ENCODE data around the gene DET1.
A peak's percentile ranks its signal among the peaks of the same experiment; 100 is the strongest.
"Not testable (repeated sequence)": the region's sequence is repeated elsewhere in the genome, so short reads cannot be mapped to it uniquely, and the experiment has no call there.

DET1 gene

DNA sequence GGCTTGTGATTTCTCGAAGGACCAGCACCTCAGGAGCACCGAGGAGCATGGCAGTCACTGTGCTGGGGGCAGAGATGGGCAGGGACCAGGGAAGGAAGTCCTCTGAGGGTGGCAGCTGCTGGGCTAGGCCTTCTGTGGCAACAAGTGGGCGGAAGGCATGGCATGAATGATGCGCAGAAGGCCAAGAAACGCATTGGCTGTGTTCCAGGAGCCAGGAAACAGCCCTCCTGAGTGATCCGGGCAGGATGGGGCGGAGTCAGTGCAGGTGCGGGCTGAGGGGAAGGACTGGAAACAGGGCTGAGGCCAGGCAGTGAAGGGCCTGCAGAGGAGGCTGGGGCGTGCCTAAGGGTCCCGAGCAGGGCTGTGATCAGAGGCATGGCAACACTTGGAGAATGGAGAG, 55.3 kb downstream of the DET1 start:
- DNase-seq, result no peak

GRCh38 chr15:88490036-88490435, 56.4 kb downstream of the DET1 start:
- no peak for DNase-seq

- no peak for DNase-seq
These were observed 57.2 kb downstream of the DET1 start for GRCh38 chr15:88489321-88489720.

DNA sequence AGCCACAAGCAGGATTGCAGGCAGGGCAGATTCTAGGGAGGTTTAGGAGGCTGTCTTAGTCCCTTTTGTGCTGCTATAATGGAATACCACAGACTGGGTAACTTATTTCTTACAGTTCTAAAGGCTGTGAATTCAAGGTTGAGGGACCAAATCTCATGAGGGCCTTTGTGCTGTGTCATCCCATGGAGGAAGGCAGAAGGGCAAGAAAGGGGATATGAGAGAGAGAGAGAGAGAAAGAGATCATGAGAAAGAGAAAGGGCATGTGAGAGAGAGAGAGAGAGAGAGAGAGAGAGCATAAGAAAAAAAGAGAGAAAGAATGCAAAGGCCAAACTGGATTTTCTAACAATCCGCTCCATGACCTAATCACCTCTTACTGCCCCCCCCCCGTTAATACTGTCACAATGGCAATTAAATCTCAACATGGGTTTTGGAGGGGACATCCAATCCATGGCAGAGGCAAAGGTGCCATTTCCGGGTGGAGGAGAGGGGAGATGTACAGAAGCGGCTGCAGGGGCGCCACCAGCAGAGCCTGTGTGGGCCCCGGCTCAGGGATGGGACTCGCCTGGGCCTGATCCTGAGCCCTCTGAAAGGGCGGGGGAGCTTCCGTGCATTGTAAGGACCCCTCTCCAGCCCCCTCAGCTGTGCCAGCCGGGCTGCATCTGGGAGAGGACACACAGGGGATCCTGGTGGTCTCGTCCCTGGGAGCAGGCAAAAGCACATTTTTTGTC, 58.5 kb downstream of the DET1 start:
- DNase-seq, result no peak

DNA sequence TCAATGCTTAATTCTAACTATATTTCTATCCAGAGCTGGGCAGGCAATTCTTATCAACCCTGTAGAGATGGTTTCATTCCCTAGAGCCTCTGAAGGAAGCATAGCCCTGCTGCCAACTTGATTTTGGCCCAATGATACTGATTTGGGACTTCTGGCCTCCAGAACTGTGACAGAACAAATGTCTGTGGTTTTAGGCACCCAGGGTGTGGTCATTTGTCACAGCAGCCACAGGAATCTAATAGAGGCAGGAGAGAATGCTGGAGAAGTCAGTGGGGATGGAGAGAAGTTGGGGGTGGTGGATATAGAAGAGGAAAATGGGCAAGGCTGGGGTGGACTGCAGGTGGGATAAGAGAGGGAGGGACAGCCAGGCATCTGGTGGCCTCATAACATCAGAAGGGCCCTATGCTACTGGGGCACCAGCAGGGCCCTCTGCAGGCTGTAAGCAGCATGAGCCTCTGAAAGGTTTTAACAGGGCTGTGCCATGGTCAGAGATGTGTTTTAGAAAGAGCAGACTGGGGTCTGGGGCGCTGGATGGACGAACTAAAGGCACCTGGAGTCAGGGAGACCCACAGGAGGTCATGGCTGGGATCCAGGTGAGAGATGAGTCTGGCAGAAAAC, 59.2 kb downstream of the DET1 start:
- no peak for DNase-seq

DNA sequence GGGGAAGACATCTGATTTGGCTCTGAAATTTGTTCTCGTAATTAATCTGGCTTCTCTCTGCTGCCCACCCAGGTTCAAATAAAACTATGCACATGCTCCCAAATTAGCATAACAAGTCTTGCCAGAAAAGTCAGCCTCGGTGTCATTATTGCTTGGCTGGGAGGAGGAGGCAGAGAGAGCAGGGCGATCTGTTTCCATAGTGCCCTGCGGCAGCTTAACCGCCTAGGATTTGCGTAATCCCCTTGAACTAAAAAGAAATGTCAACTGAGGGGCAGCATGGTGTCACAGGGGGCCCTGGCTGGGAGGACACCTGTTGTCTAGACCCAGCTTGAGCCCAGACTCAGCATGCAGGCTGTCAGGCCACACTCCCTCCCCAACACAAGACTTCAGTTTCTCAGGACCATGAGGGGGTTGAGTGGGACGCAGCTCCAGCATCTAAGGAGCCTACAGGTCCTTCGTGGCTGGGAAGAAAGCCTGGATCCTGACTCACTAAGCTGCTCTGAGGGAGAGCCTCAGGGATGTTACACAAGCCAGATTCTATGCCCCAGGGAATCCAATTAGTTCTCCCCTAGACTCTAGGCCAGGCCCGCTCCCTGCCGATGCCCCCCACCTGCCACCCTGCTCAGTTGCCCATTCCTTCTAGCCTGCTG, 61.7 kb downstream of the DET1 start:
- no peak for DNase-seq

- no peak for DNase-seq
These were observed 64.2 kb downstream of the DET1 start for GRCh38 chr15:88482263-88482662.

GRCh38 chr15:88480981-88481380, 65.5 kb downstream of the DET1 start:
- DNase-seq, result no peak

GRCh38 chr15:88479169-88479568, 67.3 kb downstream of the DET1 start:
- peak in 1 of 2 experiments; percentile 14 for DNase-seq

DNA sequence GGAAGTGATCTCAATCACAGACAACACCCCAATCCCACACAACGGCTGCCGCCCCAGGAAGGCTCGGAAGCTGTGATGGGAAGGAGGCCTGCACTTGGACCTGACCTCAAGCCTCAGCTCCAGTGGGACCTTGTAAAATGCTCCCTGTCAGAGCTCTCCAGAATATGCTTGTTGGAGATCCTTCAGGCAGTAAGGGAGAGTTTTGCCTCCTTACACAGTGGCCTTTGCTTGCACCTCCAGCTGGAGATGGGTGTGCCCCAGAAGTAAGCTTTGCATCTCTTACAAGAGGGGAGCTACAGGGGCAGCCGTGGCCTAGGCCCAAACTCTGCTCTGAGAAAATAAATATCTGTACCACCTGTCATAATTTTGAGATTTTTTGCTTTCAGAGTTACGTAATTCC, 68.6 kb downstream of the DET1 start:
- DNase-seq, result no peak

GRCh38 chr15:88477126-88477525, 69.4 kb downstream of the DET1 start:
- DNase-seq, result no peak

DNA sequence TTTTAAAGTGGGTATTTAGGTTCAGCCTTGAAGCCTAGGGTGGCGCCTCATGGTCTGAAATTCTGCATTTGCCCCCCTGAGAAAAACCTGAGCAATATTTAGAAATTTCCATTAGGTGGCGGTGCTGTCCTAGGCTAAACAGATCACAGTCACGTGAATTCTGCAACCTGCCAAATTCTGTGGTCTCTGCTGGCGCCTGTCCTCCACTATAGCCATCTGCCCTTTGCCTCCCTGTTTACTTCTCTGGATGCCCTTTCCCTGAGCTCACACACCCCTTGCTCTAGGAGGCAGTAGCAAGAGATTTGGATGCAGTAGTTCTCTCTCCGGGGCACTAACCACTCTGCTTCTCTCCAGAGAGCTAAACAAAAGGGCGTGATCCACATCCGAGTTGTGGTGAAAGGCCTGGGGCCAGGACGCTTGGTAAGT, 69.8 kb downstream of the DET1 start:
- peak in 1 of 2 experiments; percentile 19 for DNase-seq

DNA sequence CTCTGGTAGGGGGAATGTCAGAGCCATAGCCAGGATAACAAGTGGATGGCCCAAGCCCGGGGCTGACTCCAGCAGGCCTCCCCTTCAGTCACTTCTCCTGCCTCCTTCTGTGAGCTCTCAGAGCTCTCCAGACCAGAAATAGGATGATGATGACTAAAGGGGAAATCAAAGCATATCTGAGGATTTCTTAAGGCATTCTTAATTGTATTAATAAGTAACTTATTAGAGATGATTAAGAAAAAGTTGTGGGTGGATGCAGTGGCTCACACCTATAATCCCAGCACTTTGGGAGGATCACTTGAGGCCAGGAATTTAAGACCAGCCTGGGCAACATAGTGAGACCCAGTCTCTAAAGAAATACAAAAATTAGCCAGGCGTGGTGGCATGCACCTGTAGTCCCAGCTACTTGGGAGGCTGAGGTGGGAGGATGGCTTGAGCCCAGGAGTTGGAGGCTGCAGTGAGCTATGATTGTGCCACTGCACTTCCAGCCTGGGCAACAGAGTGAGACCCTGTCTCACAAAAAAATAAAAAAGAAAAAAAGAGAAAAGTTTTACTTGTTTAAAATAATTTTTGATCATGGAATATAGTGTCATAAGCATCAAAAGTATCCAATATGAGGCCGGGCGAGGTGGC, 72.7 kb downstream of the DET1 start:
- DNase-seq, result not testable (repeated sequence)

GRCh38 chr15:88472225-88472624, 74.3 kb downstream of the DET1 start:
- DNase-seq, result no peak

GRCh38 chr15:88470625-88471372, 75.7 kb downstream of the DET1 start:
- DNase-seq, result no peak

GRCh38 chr15:88469321-88469720, 77.2 kb downstream of the DET1 start:
- DNase-seq, result no peak

- not testable (repeated sequence) for DNase-seq
These were observed 77.8 kb downstream of the DET1 start for GRCh38 chr15:88468721-88469120.

DNA sequence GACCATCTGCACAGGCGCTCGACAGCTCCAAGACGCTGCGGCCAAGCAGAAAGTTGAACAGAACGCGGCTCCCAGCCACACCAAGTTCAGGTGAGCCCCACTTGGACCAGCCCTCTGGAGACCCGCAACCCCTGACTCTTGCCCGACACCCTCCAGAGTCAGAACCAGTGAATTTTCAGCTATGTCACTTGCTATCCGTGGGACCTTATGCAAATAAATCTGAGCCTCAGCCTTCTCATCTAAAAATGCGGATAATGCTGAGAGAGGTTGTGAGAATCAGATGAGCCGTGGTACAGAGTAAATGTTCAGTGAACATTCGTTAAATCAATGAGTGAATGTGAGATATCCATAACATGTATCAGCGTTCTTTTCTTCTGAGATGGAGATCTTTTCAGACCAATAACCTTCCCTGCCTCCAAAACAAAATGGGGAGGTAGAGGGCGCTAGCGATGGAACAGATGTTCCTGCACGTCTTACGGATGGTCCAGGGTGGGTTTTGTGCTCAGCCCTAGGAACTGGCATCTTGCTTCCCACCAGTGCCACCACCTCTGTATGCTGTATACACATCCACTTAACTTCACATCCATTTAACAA, 78.4 kb downstream of the DET1 start:
- DNase-seq, result peak in 1 of 2 experiments; percentile 12

- DNase-seq, result peak; percentile 74 to 99
These were observed 79.2 kb downstream of the DET1 start, which contains the start of the genes MRPL46 and MRPS11 for GRCh38 chr15:88467073-88467934. TSS of gene MRPL46 (minus strand) at chr15:88467388. CDS start at chr15:88467377, 11 bp downstream. TSS of gene MRPS11 (plus strand) at chr15:88467708. CDS start at chr15:88467718, 10 bp downstream.

DNA sequence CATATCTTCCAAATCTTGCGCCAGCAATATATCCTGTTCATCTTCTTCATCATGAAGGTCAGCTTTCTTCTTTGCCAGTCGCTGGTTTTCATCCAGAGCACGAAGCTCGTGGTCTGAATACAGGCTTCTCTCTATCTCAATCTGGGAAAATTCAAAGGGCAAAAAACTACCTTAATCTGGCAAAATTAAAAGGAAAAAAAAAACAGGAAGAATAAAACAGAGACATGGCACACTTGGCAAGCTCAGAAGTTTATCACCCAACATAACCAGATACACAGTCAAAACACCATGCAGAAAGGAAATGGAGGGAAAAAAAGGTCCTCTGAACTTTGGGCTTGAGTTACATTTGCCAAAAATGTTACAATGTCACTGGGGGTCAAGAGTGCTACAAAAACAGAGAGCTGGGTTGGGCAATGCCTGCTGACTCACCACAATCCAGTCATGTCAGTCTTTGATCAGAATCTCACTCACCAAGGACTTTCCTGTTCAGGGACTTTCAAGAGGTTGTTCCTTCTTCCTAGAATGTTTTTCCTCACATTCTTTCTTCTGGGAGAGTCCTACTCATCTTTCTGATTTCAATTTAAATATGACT, 80.8 kb downstream of the DET1 start:
- DNase-seq, result peak in 1 of 2 experiments; percentile 21
